Activated CD4-positive, alpha-beta T cell treated with anti-CD3 and anti-CD28 coated beads for 4 hours (primary cell): Measurements from ENCODE around the gene NEDD8.

Experiments
- DNase-seq, 2 donors: peaks; one replicate each; pipeline ENCODE4 v3.0.0-alpha.2; 2020

Gene NEDD8

DNA sequence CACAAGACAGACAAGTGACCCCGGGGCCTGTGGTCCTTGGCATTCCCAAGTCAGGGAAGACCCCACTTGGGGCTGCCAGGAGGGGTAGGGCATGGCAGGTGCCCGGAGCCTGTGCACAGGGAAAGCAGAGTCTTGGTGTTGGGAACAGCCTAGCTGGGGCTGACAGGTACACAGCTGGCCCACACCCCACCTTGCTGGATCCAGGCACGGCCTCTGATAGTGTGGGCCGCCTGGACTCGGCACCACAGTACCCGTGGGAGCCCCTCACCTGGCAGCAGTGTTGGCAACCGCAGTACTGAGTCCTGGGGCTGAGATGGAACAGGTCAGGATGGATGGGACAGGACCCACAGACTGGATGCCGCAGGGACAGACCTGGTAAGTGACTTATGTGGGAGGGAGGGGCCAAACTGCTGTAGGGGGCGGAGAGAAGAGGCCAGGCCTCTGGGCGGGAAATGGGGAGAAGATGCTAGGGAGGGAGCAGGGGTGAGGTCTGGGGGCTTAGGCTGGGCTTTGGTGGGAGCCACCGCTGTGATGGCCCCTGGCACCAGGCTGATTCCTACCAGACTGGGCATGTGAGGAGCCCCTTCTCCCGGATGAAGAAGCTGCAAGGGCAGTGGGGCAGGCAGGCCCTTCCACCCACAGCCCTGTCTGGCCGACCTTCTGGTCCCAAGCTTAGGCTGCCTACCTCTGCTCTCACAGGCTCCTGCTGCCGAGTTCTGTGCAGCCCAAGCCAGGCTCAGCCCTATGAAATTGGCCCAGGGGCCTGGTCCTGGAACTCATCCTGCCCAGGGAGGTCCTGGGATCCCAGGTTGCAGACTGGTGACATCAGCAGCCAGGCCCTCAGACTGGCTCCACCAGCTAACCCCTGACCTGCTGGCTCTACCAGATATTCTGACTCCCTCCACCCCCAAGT, 30.9 kb upstream of the NEDD8 start, which contains the start of gene TGM1:
Gene TGM1 (minus strand): TSS at position 357 of the 913 bp plus-strand sequence. CDS start 825 bp downstream, outside the sequence.
- no peak for DNase-seq

DNA sequence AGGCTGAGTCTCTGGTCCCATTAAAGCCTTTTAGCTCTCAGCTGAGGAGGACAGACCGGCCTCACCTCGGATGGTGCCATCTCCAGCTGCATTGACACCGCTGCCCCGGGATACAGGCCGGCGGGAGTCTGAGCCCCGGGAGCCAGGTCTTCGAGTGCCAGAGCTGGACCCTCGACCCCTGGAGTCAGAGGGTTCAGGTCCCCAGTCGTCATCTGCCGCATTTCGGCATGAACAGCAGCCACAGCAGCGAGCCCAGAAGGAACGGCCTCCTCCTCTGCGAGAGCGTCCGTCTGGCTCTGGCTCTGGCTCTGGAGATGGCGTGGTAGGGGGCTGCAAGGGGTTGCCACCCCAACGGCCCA, 29.8 kb upstream of the NEDD8 start:
- DNase-seq: no peak

DNA sequence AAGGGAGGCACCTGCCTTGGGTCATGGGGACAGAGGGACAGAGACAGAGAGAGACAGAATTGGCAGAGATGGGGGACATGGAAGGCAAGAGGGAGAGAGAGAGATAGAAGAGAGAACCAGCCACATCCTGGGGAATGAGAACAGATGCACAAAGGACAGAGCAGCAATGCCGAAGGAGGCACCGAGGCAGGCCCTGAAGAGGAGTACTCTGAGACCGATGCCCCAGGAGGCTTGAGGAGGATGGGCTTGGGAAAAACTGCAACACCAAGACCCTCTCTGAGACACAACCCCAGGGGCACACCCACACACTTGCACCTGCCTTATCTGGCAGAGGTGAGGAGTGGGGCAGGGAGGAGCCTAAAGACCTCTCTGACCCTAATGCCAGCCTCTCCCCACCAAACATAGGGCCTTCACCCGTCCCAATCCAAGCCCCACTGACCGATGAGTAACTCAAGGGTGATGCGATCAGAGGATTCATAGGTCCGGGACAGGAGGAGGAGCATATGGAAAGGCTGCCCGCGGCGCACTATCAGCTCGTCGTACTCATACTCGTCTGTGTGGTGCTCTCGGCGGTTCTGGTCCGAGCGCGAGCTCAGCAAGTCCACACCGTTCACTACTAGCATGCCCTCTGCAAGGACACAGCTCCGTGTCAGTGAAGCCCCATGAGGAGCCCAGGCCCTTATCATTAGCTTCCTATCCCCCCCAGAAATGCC, 29.2 kb upstream of the NEDD8 start:
- no peak for DNase-seq

DNA sequence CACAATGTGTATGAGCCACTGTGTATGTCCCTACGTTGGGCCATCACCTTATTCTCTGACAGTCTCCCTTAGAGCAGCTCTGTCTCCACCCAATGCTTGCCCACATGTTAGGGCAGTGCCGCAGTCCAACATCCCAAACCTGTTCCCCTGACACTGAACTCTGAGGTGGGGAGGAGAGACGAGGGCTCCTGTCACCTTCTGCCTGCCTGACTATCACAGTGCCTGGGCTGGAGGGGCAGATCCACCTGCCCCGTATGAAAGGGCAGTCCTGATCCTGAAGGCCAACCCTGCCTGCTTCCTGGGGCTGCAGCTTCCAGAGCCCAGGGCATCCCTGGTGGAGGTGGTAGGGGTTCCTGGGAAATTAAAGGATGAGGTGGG, 28.6 kb upstream of the NEDD8 start:
- DNase-seq: no peak

DNA sequence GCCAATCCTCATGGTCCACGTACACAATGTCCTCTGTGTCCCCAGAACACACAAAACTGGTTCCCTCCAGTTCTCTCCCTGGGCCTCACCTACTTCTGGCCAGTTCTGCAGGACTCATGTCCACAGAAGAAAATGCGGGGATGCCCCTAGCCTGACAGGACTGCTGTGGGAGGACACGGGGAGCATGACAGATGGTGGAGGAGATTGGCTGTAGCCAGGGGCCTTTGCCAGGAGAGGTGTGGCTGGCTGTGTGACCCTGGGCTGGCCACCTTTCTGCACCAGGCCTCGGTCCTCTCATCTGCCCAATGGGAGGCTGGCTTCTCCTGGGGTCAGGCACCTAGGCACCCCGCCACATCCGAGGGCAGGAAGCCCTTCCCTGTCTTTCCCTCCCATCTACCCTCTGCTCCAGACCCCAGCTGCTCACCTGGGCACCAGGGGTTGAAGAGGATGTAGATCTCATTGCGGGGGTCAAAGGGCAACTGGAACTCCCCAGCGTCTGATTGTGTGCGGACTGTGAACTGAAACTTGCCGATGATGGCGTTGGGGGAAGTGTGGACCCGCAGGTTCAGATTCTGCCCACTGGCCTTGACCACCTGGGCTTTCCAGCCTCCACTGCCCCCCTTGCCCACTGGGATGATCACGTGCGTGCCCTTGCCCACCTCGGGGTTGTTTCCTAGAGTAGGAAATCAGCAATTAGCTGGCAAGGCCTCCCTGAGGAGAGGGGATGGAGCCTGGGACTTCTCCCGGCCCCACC, 28.0 kb upstream of the NEDD8 start:
- no peak for DNase-seq

DNA sequence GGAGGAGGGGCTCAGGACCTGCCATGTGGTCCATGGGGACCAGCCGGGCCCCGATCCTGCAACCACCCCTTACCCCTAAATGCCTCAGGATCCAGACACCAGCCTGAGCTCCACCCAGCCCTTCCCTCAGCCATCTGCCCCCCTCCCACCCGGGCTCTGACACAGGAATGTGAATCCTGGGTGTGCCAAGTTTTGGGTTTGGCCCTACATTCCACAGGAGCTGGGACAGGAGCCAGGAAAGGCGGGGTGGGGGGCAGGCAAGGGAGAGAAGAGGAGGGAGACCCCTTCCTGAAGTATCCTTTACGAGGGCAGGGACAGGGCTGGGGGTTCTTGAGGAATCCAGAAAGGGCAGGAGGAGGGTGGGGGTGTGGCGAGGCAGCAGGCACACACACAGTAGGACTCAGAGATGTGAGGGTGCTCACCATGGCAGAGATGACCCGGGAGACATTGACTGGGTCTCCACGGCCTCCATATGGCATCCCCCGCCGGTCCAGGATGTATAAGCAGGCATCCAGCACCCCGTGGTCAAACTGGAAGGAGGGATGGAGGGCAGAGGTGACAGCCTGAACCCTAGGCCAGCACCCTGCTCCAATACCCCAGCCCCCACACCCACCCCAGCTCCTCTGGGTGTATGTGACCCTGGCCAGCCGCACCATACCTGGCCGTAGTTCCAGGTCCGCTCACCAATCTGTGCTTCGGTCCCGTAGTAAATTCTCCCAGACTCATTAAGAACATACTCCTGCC, 27.3 kb upstream of the NEDD8 start:
- no peak for DNase-seq

DNA sequence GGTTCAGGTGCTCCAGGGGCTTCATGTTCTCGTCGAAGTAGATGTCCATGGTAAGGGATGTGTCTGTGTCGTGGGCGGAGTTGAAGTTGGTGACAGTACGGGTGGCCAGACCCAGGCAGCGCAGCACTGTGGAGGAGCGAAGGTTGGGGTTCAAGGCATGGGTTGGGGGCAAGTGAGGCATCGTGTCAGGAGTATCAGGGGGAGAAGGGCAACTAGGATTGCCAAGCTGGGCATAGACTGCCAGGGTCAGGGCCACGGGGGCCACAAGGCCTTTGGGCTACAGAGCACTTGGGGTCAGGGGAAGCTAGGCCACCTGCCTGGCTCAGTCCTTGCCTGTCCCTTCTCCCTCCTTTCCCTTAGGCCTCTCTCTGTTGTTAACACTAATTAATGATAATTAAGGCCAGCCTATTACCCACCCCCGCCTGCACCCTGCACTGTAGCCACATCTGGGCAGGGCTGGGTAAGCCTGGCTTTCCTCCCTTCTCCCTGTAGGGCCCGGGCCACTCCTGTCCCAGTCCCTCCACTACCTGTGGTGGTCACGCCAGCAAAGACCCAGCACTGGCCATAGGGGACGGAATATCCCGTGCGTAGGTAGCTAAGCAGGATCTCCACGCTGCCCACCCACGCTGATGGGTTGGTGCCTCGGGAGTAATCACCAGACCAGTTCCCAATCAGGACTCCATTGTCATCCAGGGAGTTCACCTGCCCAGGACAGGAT, 26.5 kb upstream of the NEDD8 start:
- DNase-seq: no peak

DNA sequence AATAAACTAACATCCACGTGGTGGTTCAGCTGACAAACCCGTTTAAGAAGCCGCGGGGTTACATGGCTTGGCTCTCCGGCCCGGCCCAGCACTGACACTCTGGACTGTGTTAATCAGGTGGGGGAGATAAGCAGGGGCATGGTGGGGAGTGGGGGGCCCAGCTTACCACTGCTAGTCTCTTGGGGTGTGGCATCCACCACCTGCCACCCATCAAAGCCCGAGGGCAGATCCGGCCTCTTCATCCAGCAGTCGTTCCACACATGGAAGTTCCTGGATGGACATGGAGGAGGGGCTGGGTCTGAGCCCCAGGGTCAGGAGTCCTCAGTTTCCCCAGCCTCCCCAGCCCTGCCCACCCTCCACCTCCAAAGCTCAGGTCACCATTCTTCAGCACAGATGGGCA, 26.0 kb upstream of the NEDD8 start:
- DNase-seq: no peak

DNA sequence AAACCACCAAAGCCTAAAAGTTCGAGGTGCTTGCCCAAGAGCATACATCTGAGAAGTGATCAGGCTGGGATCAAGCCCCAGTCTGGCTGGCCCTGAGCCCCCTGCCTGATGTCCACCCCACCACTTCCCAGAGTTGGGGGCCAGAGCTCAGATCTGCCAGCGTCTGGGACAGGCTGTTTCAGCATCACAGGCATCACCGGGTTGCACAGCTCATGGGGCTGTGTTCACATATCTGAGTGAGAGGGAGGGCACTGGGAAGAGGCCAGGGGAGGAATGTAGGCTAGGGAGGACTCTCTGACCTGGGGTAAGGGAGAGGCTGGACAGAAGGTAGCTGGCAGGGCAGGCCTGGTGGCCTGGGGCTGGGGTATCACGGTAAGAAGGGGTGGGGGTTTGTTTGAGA, 24.8 kb upstream of the NEDD8 start:
- DNase-seq: no peak

DNA sequence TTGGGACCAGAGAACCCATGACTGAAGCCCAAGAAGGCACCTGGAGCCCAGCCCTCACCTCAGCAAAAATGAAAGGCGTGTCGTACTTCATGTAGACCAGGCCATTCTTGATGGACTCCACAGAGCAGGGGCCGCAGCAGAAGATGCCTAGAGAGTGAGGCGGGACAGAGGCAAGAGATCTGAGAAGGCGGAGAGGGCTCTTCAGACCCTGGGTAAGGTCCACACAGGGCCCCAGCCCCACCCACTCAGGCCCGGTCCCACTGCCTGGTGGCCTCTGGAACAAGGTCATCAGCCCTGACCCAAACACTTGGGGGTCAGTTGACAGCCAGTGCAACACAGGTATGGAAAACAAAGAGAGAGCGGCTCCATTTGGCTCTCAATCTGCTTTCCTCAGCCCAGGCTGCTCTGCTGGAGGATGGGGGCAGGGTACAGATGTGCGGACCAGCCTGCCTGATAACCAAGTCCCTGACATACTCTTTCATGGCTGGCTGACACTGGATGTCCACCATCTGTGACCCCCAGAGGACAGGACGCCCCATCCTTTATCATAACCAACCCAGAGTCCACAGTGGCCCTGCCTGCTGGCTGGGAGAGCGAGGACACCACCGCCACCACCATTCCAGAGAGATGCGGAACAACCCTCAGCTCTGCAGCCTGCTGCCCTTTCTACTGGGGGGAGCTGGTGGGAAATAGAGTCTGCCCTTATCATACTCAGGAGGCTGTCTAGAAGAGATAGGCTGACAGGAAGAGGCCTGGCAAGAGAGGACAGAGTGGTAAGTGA, 24.0 kb upstream of the NEDD8 start:
- no peak for DNase-seq

DNA sequence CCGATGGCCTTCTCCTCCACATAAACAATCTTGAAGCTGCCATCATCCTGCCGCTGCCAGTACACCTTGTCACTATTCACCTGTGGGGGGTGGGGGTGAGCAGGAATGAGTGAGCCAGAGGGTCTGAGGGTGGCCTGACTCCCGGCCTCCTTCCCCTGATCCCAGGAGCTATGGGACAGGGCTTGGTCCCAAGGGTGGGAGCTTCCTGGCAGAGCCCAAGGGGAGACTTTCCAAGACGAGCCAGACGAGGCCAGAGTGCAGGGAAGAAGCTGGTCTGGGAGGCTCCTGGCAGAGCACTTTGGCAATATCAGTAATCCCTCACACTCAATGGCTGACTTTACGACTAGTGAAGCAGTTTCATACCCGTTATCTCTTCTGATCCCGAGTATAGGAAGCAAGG, 23.3 kb upstream of the NEDD8 start:
- no peak for DNase-seq

DNA sequence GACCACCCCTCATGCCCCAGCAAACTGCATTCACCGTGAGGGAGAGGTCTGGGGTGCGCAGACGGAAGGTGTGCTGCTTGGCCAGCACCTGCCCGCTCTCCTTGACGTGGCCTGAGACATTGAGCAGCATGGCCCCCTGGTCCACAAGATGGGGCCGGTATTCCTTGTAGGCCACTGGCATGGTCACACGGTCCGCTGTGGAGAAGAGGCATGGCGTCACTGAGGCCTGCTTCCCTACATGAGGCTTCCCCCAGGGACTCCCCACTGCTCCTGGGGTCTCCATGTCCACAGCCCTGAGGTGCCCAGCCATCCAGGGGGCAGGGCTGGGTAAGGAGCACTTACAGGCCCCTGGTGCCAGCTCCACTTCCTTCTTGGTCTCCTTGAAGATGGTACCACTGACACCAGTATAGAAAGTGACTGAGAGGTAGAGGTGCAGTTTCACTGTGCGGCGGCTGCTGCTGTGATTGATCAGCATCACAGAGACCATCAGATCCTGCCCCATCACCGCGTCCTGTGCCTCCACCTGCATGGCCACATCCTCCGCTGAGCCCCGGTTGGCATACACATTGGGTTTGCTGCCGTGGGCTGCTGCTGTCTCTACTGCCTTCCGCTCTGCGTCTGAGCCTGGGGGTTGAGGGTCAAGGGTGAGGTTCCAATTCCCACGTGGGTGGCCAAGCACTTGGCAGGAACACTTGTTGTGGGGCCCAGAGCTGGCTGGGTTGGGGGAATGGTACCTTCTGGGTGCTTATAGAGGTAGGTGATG, 22.6 kb upstream of the NEDD8 start:
- DNase-seq: no peak

DNA sequence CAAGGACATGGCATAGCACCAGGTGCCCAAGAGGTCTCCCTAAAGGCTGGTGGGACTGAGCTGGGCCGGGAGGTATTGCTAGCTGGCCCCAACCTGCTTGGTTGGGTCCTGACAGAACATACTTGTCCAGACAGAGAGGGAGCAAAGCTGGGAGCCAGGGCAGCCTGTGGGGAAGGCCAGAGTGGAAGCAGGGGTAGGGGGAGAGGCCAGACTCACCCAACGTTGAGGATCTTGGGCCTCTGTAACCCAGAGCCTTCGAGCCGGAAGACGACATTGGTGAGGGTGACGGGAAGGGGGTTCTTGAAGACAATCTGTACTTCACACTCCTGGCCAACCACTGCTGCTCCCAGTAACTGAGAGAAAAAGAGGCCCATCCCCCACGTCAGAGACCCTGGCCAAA, 21.8 kb upstream of the NEDD8 start:
- DNase-seq: no peak

DNA sequence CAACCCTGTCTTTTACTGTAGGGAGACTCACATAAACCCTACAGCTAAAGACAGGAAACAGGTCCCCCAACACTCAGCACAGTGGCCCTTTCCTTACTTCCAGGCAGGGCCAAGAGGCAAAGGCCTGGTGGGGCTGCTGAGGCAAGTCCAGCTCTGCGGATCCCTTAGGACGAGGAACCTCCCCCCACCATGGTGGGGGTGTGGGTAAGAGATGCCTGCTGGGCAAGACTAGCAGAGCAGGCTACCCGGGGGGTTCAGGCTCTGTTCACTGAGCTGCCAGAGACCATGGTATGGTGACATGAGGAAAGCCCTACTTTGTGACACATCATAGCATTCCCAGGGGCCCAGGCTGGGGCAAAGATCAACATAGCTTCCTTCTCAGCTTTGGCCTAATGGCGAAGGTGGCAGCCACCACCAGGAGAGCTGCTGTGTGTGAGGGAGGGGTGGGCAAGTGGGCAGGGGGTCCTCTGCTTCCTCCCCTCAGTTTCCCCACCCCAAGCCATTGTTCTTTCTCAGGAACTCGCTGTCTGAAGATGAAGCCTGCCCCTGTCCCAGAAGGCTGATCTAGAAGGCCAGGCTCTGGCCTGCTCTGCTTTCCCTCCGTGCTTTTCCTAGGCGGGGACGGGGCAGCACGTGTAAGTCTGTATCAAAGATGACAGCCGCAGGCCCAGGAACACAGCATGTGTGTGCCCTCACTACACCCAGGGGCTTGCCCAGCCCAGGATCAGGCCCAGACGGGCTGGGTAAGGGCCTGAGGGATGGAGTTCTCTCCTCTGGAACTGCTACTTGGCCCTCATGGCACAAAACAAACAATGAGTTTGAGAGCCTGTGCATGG, 20.3 kb upstream of the NEDD8 start:
- DNase-seq: no peak

DNA sequence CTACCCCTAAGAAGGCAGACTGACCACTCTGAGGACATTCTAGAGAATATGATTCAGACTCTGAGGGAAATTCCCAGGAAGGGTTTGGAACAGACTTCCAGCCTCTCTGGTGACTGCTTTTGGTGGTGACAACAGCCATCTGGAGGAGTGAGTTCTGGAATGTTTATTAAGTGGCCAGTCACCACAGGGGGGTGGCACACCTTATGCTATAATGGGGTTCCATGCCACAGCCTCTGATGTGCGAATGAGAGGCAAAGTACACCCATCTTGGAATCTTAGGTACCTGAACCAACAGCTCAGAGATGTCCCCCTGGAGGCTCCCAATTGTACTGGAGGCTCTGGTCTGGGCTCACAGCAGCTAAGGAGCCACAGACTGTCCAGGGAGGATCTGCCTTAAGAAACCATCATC, 19.7 kb upstream of the NEDD8 start:
- no peak for DNase-seq

DNA sequence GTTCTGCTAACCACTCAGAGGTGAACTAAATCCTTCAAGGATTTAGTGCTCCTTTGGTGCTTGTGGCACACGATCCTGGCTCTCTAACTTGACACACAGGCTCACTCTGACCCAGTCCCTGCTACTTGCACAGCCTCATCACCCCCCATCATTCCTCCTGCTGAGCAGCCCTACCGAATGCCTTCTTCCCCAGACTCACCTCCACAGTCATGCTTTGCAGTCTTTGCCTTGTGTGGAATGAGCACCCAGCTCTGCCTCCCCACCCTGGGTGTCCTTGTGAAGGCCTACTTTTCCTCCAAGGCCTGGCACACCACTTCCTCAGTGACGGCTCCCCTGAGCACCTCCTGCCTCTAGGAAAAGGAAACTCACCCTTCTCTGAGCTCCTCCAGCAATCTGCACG, 18.2 kb upstream of the NEDD8 start:
- DNase-seq: no peak

DNA sequence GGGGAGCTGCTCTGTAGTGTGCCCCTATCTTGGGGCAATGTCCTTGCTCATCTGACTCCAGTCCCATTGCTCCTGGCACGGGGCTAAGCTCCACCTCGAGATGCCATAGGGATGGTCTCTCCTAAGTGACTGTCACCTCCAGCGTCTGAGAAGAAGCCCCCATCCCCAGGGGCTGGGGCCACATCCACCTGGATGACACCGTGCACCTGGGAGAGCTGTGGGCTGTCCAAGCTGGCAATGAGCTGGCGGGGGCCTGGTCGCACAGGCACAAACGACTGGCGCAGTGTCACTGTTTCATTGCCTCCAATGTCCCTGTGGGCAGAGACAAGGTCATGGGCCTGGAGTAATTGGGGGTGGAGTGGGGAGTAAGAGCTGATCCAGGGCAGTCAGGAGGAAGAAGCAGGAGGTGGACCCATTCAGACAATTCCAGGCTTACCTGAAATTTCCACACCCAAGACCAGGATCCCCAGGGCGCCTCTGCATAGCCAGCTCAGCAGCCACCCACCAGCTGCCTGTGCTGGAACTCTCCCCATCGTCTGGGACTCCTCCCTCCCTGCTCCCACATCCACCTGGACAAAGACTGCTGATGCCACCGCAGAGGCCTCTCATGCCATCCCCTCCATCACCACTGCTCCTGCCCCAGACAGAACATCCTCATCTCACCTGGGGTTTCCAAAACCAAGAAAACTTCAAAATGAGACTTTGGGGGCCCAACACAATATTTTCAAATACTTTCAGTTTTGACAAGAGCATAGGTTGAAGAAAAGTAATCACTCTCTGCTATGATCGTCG, 17.3 kb upstream of the NEDD8 start:
- no peak for DNase-seq

DNA sequence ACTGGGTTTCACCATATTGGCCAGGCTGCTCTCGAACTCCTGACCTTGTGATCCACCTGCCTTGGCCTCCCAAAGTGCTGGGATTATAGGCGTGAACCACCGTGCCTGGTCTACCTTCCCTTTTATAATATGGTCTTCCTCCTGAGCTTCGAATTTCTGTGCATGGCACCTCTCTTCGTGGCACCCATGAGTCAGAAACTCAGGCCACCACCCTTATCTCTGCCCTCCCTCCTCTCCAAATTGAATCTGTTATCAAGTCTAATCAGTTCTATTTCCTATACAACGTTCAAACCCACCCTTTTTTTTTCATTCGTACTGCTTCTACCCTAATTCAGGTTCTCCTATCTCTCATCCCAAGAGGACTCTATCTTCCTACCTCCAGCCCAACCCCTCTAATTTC, 15.3 kb upstream of the NEDD8 start:
- DNase-seq: no peak

DNA sequence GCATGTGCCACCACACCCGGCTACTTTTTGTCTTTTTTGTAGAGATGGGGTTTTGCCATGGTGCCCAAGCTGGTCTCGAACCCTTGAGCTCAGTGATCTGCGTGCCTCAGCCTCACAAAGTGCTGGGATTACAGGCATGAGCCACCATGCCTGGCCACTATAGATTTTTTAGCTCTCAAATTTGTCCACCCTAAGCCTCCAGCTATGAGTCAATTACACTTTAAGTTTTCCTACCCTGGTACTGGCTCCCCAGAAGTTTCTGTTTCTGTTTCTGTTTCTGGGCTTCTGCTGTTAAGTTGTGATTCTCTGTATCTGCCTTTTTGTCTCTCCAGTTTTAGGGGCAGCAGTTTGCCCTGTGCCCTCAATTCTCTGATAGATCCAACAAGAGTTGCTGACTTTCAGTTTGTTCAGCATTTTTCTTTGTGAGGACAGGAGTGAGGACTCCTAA, 14.6 kb upstream of the NEDD8 start:
- peak in 1 of 2 donors; percentile 16 for DNase-seq
